GM10266 (cell line): ENCODE results near the gene CEP131.

Experiments
- DNase-seq: peaks from one replicate; pipeline ENCODE4 v3.0.0; 2012; ENCODE audit errors: extremely low spot score
- CTCF ChIP-seq: IDR thresholded peaks from 2 replicates; pipeline ENCODE4 v1.5.1; 2012; ENCODE audit warnings: mild to moderate bottlenecking, low read depth; ENCODE audit not compliant: control insufficient read depth, insufficient read depth; ENCODE audit errors: missing control alignments

CEP131 gene

GRCh38 chr17:81179220-81179619 is 43.5 kb downstream of the CEP131 start:
- no peak for DNase-seq
- no peak for TF ChIP-seq CTCF

GRCh38 chr17:81178136-81179091 is 44.4 kb downstream of the CEP131 start:
- DNase-seq = no peak
- no peak for TF ChIP-seq CTCF

- no peak for TF ChIP-seq CTCF
- DNase-seq = no peak
Observed at GRCh38 chr17:81176666-81177065, 46.1 kb downstream of the CEP131 start.

- DNase-seq = no peak
Observed at GRCh38 chr17:81173762-81174155, 49.0 kb downstream of the CEP131 start.

GRCh38 chr17:81173052-81173761 is 49.6 kb downstream of the CEP131 start:
- TF ChIP-seq CTCF = no peak
- no peak for DNase-seq

More at GRCh38 chr17:81173762-81174155, 49.0 kb downstream of the CEP131 start:
- TF ChIP-seq CTCF = no peak

GRCh38 chr17:81171941-81172340 is 50.8 kb downstream of the CEP131 start:
- DNase-seq = no peak
- TF ChIP-seq CTCF = no peak
